CD14-positive monocyte (primary cell): Measurements from ENCODE around the gene AIFM3. TPM values are rescaled to one million over a fixed set of nuclear protein-coding genes. Genes with fewer than 3 reads are reported as not detected.

ENCODE experiments used
- DNase-seq, 3 donors: peaks; one replicate each; pipeline ENCODE4 v3.0.0-alpha.2; 2011 to 2022
- H2AFZ ChIP-seq: 2 replicates; pipeline ENCODE4 v1.6.0; 2012; ENCODE audit warnings: mild to moderate bottlenecking, low read depth, low read length, inconsistent platforms; ENCODE audit not compliant: insufficient read depth, poor library complexity, severe bottlenecking
- H3K27ac ChIP-seq, 2 donors: 1 replicate in 1 of 2; 2 replicates in 1 of 2; pipeline ENCODE4 v1.5.1; 2012 to 2013; ENCODE audit warnings: low read length in 2 of 2, control low read depth in 1 of 2, inconsistent platforms in 1 of 2, low read depth in 1 of 2, mild to moderate bottlenecking in 1 of 2
- H3K27me3 ChIP-seq, 2 donors: one replicate each; pipeline versions ENCODE4 v1.6.0 to v1.6.1; 2011 to 2013; ENCODE audit warnings: low read length in 2 of 2; ENCODE audit not compliant: control insufficient read depth in 2 of 2, insufficient read depth in 2 of 2
- H3K36me3 ChIP-seq, 2 donors: replicated peaks in 1 of 2; 1 replicate in 1 of 2; 2 replicates in 1 of 2; pipeline versions ENCODE4 v1.5.1 to v1.6.1; 2012 to 2013; ENCODE audit warnings: low read length in 2 of 2, control low read depth in 1 of 2, inconsistent platforms in 1 of 2, mild to moderate bottlenecking in 1 of 2; ENCODE audit not compliant: insufficient read depth in 2 of 2, control insufficient read depth in 1 of 2
- H3K4me1 ChIP-seq, 2 donors: 1 replicate in 1 of 2; 2 replicates in 1 of 2; pipeline versions ENCODE4 v1.5.1 to v1.6.1; 2012 to 2013; ENCODE audit warnings: low read length in 2 of 2, control low read depth in 1 of 2, inconsistent platforms in 1 of 2, mild to moderate bottlenecking in 1 of 2, moderate library complexity in 1 of 2; ENCODE audit not compliant: insufficient read depth in 2 of 2, control insufficient read depth in 1 of 2
- H3K4me2 ChIP-seq: replicated peaks from 2 replicates; pipeline ENCODE3; 2012; ENCODE audit warnings: low read length, moderate library complexity, mild to moderate bottlenecking; ENCODE audit not compliant: poor library complexity, severe bottlenecking; ENCODE audit errors: extremely low read depth
- H3K4me3 ChIP-seq, 3 experiments: fragments of 200-600 bp in 1 of 3; sonication (generic) in 1 of 3; replicated peaks in 1 of 3; 1 replicate in 2 of 3; 2 replicates in 1 of 3; pipeline ENCODE4 v1.5.1; 2011 to 2013; ENCODE audit warnings: low read length in 3 of 3, mild to moderate bottlenecking in 3 of 3, control low read depth in 2 of 3, low read depth in 2 of 3, inconsistent platforms in 1 of 3, moderate library complexity in 1 of 3
- H3K79me2 ChIP-seq: 2 replicates; pipeline ENCODE4 v1.6.0; 2012; ENCODE audit warnings: mild to moderate bottlenecking, control low read depth, inconsistent platforms, low read length, moderate library complexity; ENCODE audit not compliant: insufficient read depth
- H3K9ac ChIP-seq: 2 replicates; pipeline ENCODE4 v1.6.0; 2017; ENCODE audit warnings: low read length, mild to moderate bottlenecking; ENCODE audit not compliant: insufficient read depth, poor library complexity, severe bottlenecking
- H3K9me3 ChIP-seq, 2 donors: replicated peaks in 1 of 2; 1 replicate in 1 of 2; 2 replicates in 1 of 2; pipeline versions ENCODE4 v1.5.1 to v1.6.1; 2012 to 2013; ENCODE audit warnings: low read length in 2 of 2, control low read depth in 1 of 2; ENCODE audit not compliant: control insufficient read depth in 1 of 2, insufficient read depth in 1 of 2
- H4K20me1 ChIP-seq: 2 replicates; pipeline ENCODE4 v1.6.0; 2012; ENCODE audit warnings: mild to moderate bottlenecking, low read length, control low read depth, moderate library complexity; ENCODE audit not compliant: insufficient read depth
- H3K27ac Mint-ChIP-seq, 7 donors: one replicate each; pipeline ENCODE4 v1.8.0; 2020; ENCODE audit warnings: mild to moderate bottlenecking in 7 of 7, mixed read lengths in 7 of 7, moderate library complexity in 6 of 7, inconsistent platforms in 2 of 7
- H3K27me3 Mint-ChIP-seq, 3 donors: one replicate each; pipeline ENCODE4 v1.8.0; 2021 to 2022; ENCODE audit warnings: low read depth in 3 of 3, mild to moderate bottlenecking in 3 of 3, mixed read lengths in 3 of 3, moderate library complexity in 3 of 3, inconsistent platforms in 1 of 3
- H3K36me3 Mint-ChIP-seq, 2 donors: one replicate each; pipeline ENCODE4 v1.8.0; 2020; ENCODE audit warnings: mixed read lengths in 2 of 2, inconsistent platforms in 1 of 2, mild to moderate bottlenecking in 1 of 2
- H3K4me1 Mint-ChIP-seq: one replicate; pipeline ENCODE4 v1.8.0; 2020; ENCODE audit warnings: mild to moderate bottlenecking, mixed read lengths
- H3K4me3 Mint-ChIP-seq, 2 donors: one replicate each; pipeline ENCODE4 v1.8.0; 2020; ENCODE audit warnings: mild to moderate bottlenecking in 2 of 2, mixed read lengths in 2 of 2, moderate library complexity in 1 of 2
- H3K9me3 Mint-ChIP-seq, 7 donors: one replicate each; pipeline ENCODE4 v1.8.0; 2020 to 2022; ENCODE audit warnings: mixed read lengths in 7 of 7, mild to moderate bottlenecking in 6 of 7, moderate library complexity in 6 of 7, inconsistent platforms in 2 of 7
- CTCF ChIP-seq: fragments of 200-600 bp; IDR thresholded peaks from one replicate; pipeline ENCODE4 v1.8.0; 2022; ENCODE audit warnings: antibody characterized with exemption, mild to moderate bottlenecking
- WGBS: methylation state at CpG from one replicate; pipeline ENCODE4 v1.1.5; 2013; ENCODE audit warnings: missing lambda C conversion rate; ENCODE audit not compliant: insufficient coverage; 5-methylcytosine and 5-hydroxymethylcytosine counted together
- intact Hi-C, 2 donors: fragments of 100-400 bp; cut with micrococcal nuclease; formaldehyde crosslinking; loops; one replicate each; pipeline versions ENCODE4 v1.15.0 to v1.15.1; 2023
- polyA plus RNA-seq, 3 donors: library from polyadenylated mRNA; depleted of rRNA in 1 of 3; unstranded in 2 of 3; stranded (reverse) in 1 of 3; fragments of 300-500 nt in 2 of 3; fragments of >200 nt in 1 of 3; fragmentation: Illumina TruSeq in 2 of 3; gene quantifications; 1 replicate in 2 of 3; 2 replicates in 1 of 3; pipeline ENCODE4 v1.2.3, GENCODE V29; 2012 to 2021

The AIFM3 gene
- polyA plus RNA-seq, 3 donors = 2.1 to 40.9 (median 2.3) TPM

GRCh38 chr22:20980523-20980922 lies 13.5 kb downstream of the AIFM3 start:
- no peak for TF ChIP-seq CTCF
- Histone ChIP-seq H3K9ac (no peak overlapping the region), H3K27me3 (peaks cover 0 to 3% of the 10 kb centered on the region in 2 donors), H3K4me2 (no peak overlapping the region), H3K36me3 (peaks cover 3 to 12% of the 10 kb centered on the region in 2 donors), H3K27ac (peak overlapping the region in 1 of 2 donors; percentile 90), H3K4me1 (peaks cover 31 to 46% of the 10 kb centered on the region in 2 donors), H2AFZ (no peak overlapping the region), H4K20me1 (no peaks in the 10 kb centered on the region), H3K79me2 (peaks cover 15% of the 10 kb centered on the region), H3K9me3 (peaks cover 9 to 10% of the 10 kb centered on the region in 2 donors), H3K4me3 (no peak overlapping the region)
- H3K4me3 Mint-ChIP-seq = no peak overlapping the region
- intact Hi-C loops = loop anchor here in 1 of 2 donors (10.0 kb wide), 1 partner anchor 64 kb away; the partner anchor contains the start of gene LRRC74B
- 98% methylated on average over 4 of the region's 4 CpGs for WGBS
- peaks cover 43% of the 10 kb centered on the region for H3K4me1 Mint-ChIP-seq
- peaks cover 25 to 26% of the 10 kb centered on the region in 2 donors for H3K36me3 Mint-ChIP-seq
- no peak for DNase-seq
- peaks cover 6 to 11% (median 10%) of the 10 kb centered on the region in 3 donors for H3K27me3 Mint-ChIP-seq
- peaks cover 10 to 19% (median 14%) of the 10 kb centered on the region in 7 donors for H3K9me3 Mint-ChIP-seq
- peak overlapping the region in 3 of 7 donors; percentile 8 to 91 (median 89) for H3K27ac Mint-ChIP-seq

GRCh38 chr22:20980938-20981722 lies 14.1 kb downstream of the AIFM3 start:
- intact Hi-C loops = loop anchor here in 1 of 2 donors (10.0 kb wide), 1 partner anchor 64 kb away; the partner anchor contains the start of gene LRRC74B
- Mint-ChIP-seq H3K27ac (peak overlapping the region; percentile 84 to 92 (median 89)), H3K9me3 (peaks cover 10 to 19% (median 13%) of the 10 kb centered on the region in 7 donors), H3K4me3 (peak overlapping the region; percentile 88 to 98), H3K27me3 (peaks cover 6 to 11% (median 10%) of the 10 kb centered on the region in 3 donors), H3K36me3 (peaks cover 30 to 31% of the 10 kb centered on the region in 2 donors), H3K4me1 (peaks cover 43% of the 10 kb centered on the region)
- peaks cover 9 to 10% of the 10 kb centered on the region in 2 donors for H3K9me3 ChIP-seq
- H3K27me3 ChIP-seq = peaks cover 0 to 3% of the 10 kb centered on the region in 2 donors
- H3K27ac ChIP-seq = peak overlapping the region; percentile 82 to 90
- H3K9ac ChIP-seq = peak overlapping the region; percentile 73
- DNase-seq = no peak
- WGBS = 70% methylated on average over 5 of the region's 10 CpGs
- peaks cover 15% of the 10 kb centered on the region for H3K79me2 ChIP-seq
- H4K20me1 ChIP-seq = no peaks in the 10 kb centered on the region
- H3K4me1 ChIP-seq = peaks cover 31 to 46% of the 10 kb centered on the region in 2 donors
- peaks cover 9 to 18% of the 10 kb centered on the region in 2 donors for H3K36me3 ChIP-seq
- TF ChIP-seq CTCF = no peak
- H3K4me2 ChIP-seq = peak overlapping the region; percentile 77
- peak overlapping the region; percentile 61 to 80 (median 73) for H3K4me3 ChIP-seq
- peak overlapping the region; percentile 92 for H2AFZ ChIP-seq
